HepG2 (cell line): ENCODE results near the gene APEX1. TPM values are rescaled to one million over a fixed set of nuclear protein-coding genes. Genes with fewer than 3 reads are reported as not detected.

Source experiments
- AHR ChIP-seq: IDR thresholded peaks from 2 replicates; pipeline ENCODE4 v1.6.1; 2018; ENCODE audit warnings: missing genetic modification reagents, missing compliant biosample characterization
- ATF4 ChIP-seq, 2 experiments: fragments of 450-650 bp in 1 of 2; sonication (generic) in 1 of 2; formaldehyde crosslinking; IDR thresholded peaks; 2 replicates each; pipeline versions ENCODE4 v1.5.0 to v1.8.0; 2020 to 2022; ENCODE audit warnings: mild to moderate bottlenecking in 1 of 2, missing genetic modification reagents in 1 of 2
- CCAR2 ChIP-seq: fragments of 200-400 bp; formaldehyde crosslinking; optimal IDR thresholded peaks from 2 replicates; pipeline ENCODE3; 2018; ENCODE audit warnings: low read depth, mild to moderate bottlenecking, low read length, moderate library complexity
- KMT2A ChIP-seq: sonication (generic); formaldehyde crosslinking; IDR thresholded peaks from 2 replicates; pipeline ENCODE4 v1.4.0; 2020; ENCODE audit warnings: missing genetic modification reagents
- NPAS2 ChIP-seq: sonication (generic); formaldehyde crosslinking; IDR thresholded peaks from 2 replicates; pipeline ENCODE4 v1.8.0; 2022; ENCODE audit warnings: mild to moderate bottlenecking, missing genetic modification reagents, borderline replicate concordance
- NR1H2 ChIP-seq: sonication (generic); formaldehyde crosslinking; IDR thresholded peaks from 2 replicates; pipeline ENCODE4 v1.8.1; 2022; ENCODE audit warnings: low read depth, missing genetic modification reagents, borderline replicate concordance
- PRDM10 ChIP-seq: sonication (generic); formaldehyde crosslinking; IDR thresholded peaks from 2 replicates; pipeline ENCODE4 v1.4.0; 2020; ENCODE audit warnings: low read depth, missing genetic modification reagents
- RORA ChIP-seq: sonication (generic); formaldehyde crosslinking; IDR thresholded peaks from 2 replicates; pipeline ENCODE4 v1.5.0; 2020; ENCODE audit warnings: mild to moderate bottlenecking, missing genetic modification reagents, moderate library complexity
- SOX6 ChIP-seq, 2 experiments: fragments of 450-650 bp in 1 of 2; sonication (generic) in 1 of 2; formaldehyde crosslinking in 1 of 2; IDR thresholded peaks; 2 replicates each; pipeline versions ENCODE4 v1.4.0 to v1.6.1; 2017 to 2020; ENCODE audit warnings: antibody characterized with exemption in 1 of 2, mild to moderate bottlenecking in 1 of 2, missing genetic modification reagents in 1 of 2
- TAF1 ChIP-seq: sonication (generic); formaldehyde crosslinking; IDR thresholded peaks from 2 replicates; pipeline ENCODE4 v1.4.0; 2020; ENCODE audit warnings: missing genetic modification reagents
- XRCC5 ChIP-seq: fragments of 200-400 bp; formaldehyde crosslinking; optimal IDR thresholded peaks from 2 replicates; pipeline ENCODE3; 2017; ENCODE audit warnings: mild to moderate bottlenecking, low read length
- ZBTB40 ChIP-seq, 2 experiments: fragments of 450-650 bp in 1 of 2; sonication (generic) in 1 of 2; formaldehyde crosslinking in 1 of 2; IDR thresholded peaks; 2 replicates each; pipeline versions ENCODE4 v1.6.1 to v1.8.0; 2016 to 2022; ENCODE audit warnings: antibody characterized with exemption in 1 of 2, mild to moderate bottlenecking in 1 of 2, missing genetic modification reagents in 1 of 2
- ZNF160 ChIP-seq: sonication (generic); formaldehyde crosslinking; IDR thresholded peaks from 2 replicates; pipeline ENCODE4 v1.8.0; 2022; ENCODE audit warnings: mild to moderate bottlenecking, inconsistent platforms, missing genetic modification reagents
- ZNF879 ChIP-seq: sonication (generic); formaldehyde crosslinking; IDR thresholded peaks from 2 replicates; pipeline ENCODE4 v1.8.1; 2023; ENCODE audit warnings: missing genetic modification reagents
- polyA plus RNA-seq, 8 experiments: library from polyadenylated mRNA; depleted of rRNA in 3 of 8; stranded (reverse) in 7 of 8; unstranded in 1 of 8; fragments of >200 nt; fragmentation: Illumina TruSeq in 4 of 8; extraction: Trizol in 4 of 8; gene quantifications; 2 replicates each; pipeline versions ENCODE4 v1.2.1 to v1.2.3, GENCODE V29; 2011 to 2016; ENCODE audit warnings: low read depth in 4 of 8, missing spikeins in 1 of 8, mixed read lengths in 1 of 8; ENCODE audit not compliant: insufficient read depth in 1 of 8
- total RNA-seq, 5 experiments: library from RNA; depleted of rRNA; stranded (reverse); fragments of >200 nt; fragmentation: Illumina TruSeq; extraction: Trizol; gene quantifications; 2 replicates each; pipeline ENCODE4 v1.2.3, GENCODE V29; 2016; ENCODE audit warnings: low read depth in 1 of 5

APEX1 gene
- total and polyA plus RNA-seq, 2 of the 13 experiments (the other 11 are each of a cell fraction or from before 2014, with no cell fraction given), result 171 to 405 TPM

- TF ChIP-seq ZBTB40 (IDR thresholded peaks at IDR 0.05) (no peak), ZBTB40 (CRISPR knock-in tag; IDR thresholded peaks at IDR 0.05) (no peak), NPAS2 (CRISPR knock-in tag) (no peak), ZNF160 (CRISPR knock-in tag) (no peak), KMT2A (CRISPR knock-in tag) (no peak), ZNF879 (peak; percentile 57; the same call in 1 of the 2 replicates), XRCC5 (peak; percentile 50), AHR (no peak), SOX6 (IDR thresholded peaks at IDR 0.05) (no peak), SOX6 (CRISPR knock-in tag; IDR thresholded peaks at IDR 0.05) (no peak; the same call in 1 of the 2 replicates), TAF1 (CRISPR knock-in tag) (no peak), ATF4 (CRISPR knock-in tag; IDR thresholded peaks at IDR 0.05) (no peak), NR1H2 (CRISPR knock-in tag) (peak; percentile 31; the same call in 1 of the 2 replicates), RORA (CRISPR knock-in tag) (no peak), CCAR2 (no peak), PRDM10 (no peak)
- TF ChIP-seq, all 625 proteins: peak for 59
These were observed 15.0 kb downstream of the APEX1 start (continued) for GRCh38 chr14:20469890-20470602.
